IPS-18c (cell line): ENCODE data around the gene TCEA2.

Experiments
- H3K4me3 ChIP-seq: 2 replicates; pipeline ENCODE4 v1.7.0; 2013; ENCODE audit warnings: low read depth, mild to moderate bottlenecking, low read length, moderate library complexity; ENCODE audit not compliant: insufficient read depth
- H3K9me3 ChIP-seq: one replicate; pipeline ENCODE4 v1.6.1; 2013; ENCODE audit warnings: mild to moderate bottlenecking, low read length, moderate library complexity; ENCODE audit not compliant: control insufficient read depth, insufficient read depth

Gene TCEA2

GRCh38 chr20:64043768-64044167 lies 19.2 kb upstream of the TCEA2 start:
- H3K9me3 ChIP-seq, result peaks cover 2% of the 10 kb centered on the region
- no peak overlapping the region for H3K4me3 ChIP-seq

- peaks cover 2% of the 10 kb centered on the region for H3K9me3 ChIP-seq
- no peak overlapping the region for H3K4me3 ChIP-seq
Measured at GRCh38 chr20:64044484-64045247, 18.3 kb upstream of the TCEA2 start.

GRCh38 chr20:64045346-64046011 lies 17.5 kb upstream of the TCEA2 start:
- no peak overlapping the region for H3K4me3 ChIP-seq
- peaks cover 2% of the 10 kb centered on the region for H3K9me3 ChIP-seq

- peaks cover 2% of the 10 kb centered on the region for H3K9me3 ChIP-seq
- no peak overlapping the region for H3K4me3 ChIP-seq
Measured at GRCh38 chr20:64047046-64047389, 16.0 kb upstream of the TCEA2 start.

- H3K9me3 ChIP-seq, result peaks cover 2% of the 10 kb centered on the region
- peak overlapping the region; percentile 38 for H3K4me3 ChIP-seq
Measured at GRCh38 chr20:64047968-64048401, 15.0 kb upstream of the TCEA2 start.

GRCh38 chr20:64048402-64049044 lies 14.5 kb upstream of the TCEA2 start:
- H3K4me3 ChIP-seq, result peak overlapping the region; percentile 38
- peaks cover 2% of the 10 kb centered on the region for H3K9me3 ChIP-seq

GRCh38 chr20:64049060-64049877 lies 13.7 kb upstream of the TCEA2 start, which contains the start of gene SOX18:
Gene SOX18, minus strand, starts transcription at chr20:64049639. Its CDS starts 123 bp downstream, at chr20:64049516.
- H3K9me3 ChIP-seq, result peaks cover 2% of the 10 kb centered on the region
- H3K4me3 ChIP-seq, result peak within 1 kb of the TSS; percentile 38

GRCh38 chr20:64049878-64050260 lies 13.1 kb upstream of the TCEA2 start:
- Histone ChIP-seq H3K9me3 (peaks cover 2% of the 10 kb centered on the region), H3K4me3 (no peak overlapping the region)

- no peak overlapping the region for H3K4me3 ChIP-seq
Measured at GRCh38 chr20:64050261-64051032, 12.6 kb upstream of the TCEA2 start.

GRCh38 chr20:64051033-64051452 lies 12.0 kb upstream of the TCEA2 start:
- peaks cover 2% of the 10 kb centered on the region for H3K9me3 ChIP-seq
- H3K4me3 ChIP-seq, result no peak overlapping the region

More at GRCh38 chr20:64050261-64051032, 12.6 kb upstream of the TCEA2 start:
- H3K9me3 ChIP-seq, result peaks cover 2% of the 10 kb centered on the region

- Histone ChIP-seq H3K9me3 (peaks cover 2% of the 10 kb centered on the region), H3K4me3 (no peak overlapping the region)
Measured at GRCh38 chr20:64051561-64052325, 11.3 kb upstream of the TCEA2 start.

- Histone ChIP-seq H3K9me3 (peaks cover 2% of the 10 kb centered on the region), H3K4me3 (no peak overlapping the region)
Measured at GRCh38 chr20:64052326-64052722, 10.7 kb upstream of the TCEA2 start.

- peaks cover under 1% of the 10 kb centered on the region for H3K9me3 ChIP-seq
- no peak overlapping the region for H3K4me3 ChIP-seq
Measured at GRCh38 chr20:64052987-64053840, 9.8 kb upstream of the TCEA2 start.

GRCh38 chr20:64053841-64054661 lies 8.9 kb upstream of the TCEA2 start:
- H3K4me3 ChIP-seq, result no peak overlapping the region
- H3K9me3 ChIP-seq, result no peaks in the 10 kb centered on the region
